NCI-H2081 (cell line): Measurements from ENCODE around the gene GAA.
A peak's percentile ranks its signal among the peaks of the same experiment; 100 is the strongest.
"Not testable (repeated sequence)": the region's sequence is repeated elsewhere in the genome, so short reads cannot be mapped to it uniquely, and the experiment has no call there.

Experiments
- DNase-seq, 2 experiments: peaks; one replicate each; lab custom pipeline; 2025; lab: John Stamatoyannopoulos, UW

Gene GAA

DNA sequence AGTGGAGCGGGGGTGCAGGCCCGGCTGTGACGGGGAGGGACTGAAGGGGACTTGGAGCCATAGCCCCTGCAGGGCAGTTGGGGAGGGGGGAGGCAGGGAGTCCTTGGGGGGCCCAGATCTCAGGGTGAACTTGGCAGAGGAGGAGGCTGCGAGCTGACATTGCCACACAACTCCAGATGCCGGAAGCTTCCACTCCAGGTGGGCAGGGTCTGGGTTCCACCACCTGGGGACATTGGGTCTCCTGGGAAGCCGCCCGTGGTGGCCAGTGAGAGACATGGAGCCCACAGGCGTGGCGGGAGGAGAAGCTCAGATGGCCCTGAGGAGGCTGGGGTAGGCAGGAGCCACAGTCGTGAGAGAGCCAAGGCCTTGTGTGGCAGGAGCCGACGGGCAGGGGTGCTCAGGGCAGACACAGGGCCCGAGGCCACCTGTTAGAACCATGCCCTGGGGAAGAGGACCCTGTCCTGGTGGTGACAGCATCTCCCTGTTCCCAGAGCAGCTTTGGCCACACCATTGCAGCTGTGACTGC is 18.2 kb upstream of the GAA start:
- no peak for DNase-seq

DNA sequence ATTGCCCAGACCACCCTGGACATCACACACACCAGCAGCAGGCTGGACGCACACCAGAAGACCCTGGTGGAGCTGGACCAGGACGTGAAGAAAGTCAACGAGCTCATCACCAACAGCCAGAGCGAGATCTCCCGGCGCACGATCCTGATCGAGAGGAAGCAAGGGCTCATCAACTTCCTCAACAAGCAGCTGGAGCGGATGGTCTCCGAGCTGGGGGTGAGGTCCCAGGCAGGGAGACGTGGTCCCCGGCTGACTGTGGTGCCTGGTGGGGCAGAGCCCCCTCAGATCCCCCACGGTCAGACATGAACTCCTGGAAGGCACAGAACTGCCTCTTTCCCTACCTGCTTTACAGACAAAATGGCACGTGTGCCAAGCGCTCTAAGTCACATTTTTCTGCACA is 16.6 kb upstream of the GAA start:
- DNase-seq, result no peak

GRCh38 chr17:80086081-80086480 is 15.3 kb upstream of the GAA start:
- DNase-seq, result peak; percentile 33 to 62

- no peak for DNase-seq
Observed at GRCh38 chr17:80086616-80087015, 14.8 kb upstream of the GAA start.

DNA sequence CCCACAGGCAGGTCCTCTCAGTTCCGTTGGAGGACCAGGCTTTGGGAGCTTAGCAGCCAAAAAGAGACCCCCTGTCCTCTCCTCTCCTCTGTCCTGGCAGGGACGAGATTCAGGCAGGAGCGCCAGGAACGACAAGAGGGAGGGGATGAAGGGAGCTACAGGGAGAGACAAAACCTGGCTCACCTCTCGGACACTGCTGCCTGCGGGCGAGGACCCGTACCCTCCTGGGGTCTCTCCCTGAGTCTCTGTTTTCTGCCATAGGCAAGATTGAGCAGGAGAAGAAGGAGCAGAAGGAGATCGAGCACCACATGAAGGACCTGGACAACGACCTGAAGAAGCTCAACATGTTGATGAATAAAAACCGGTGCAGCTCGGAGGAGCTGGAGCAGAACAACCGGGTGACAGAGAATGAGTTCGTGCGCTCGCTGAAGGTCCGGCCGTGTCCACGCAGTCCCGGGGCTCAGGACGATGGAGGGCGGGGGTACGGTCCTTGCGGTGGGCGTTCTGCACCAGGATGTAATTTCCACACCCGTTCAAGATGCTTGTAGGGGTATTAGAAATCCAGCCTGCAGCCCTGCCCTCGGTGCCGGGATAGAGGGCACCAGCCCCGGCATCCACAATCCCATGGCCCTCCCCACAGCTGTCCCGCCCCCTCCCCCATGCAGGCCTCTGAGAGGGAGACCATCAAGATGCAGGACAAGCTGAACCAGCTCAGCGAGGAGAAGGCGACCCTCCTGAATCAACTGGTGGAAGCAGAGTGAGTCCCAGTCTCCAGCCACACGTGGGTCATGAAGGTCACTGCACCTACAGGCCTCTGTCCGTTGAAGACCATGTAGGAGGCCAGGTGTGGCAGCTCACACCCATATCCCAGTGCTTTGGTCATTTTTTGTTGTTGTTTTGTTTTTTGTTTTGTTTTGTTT is 13.8 kb upstream of the GAA start:
- no peak for DNase-seq

DNA sequence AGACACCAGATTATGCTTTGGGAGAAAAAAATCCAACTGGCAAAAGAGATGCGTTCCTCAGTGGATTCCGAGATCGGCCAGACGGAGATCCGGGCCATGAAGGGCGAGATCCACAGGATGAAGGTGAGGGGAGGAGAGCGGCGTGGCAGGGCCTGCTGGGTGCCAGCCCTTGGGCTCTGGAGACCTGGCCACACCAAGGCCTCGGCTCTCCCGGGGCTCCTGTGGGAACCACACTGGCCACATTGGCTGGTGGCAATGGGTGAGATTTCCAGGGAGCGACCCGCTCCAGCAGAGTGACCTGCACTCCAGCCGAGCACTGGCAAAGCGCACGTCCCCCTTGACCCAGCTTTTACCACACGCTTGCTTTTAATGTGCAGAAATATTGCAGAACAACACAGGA is 11.6 kb upstream of the GAA start:
- DNase-seq, result no peak

GRCh38 chr17:80090164-80090563 is 11.2 kb upstream of the GAA start:
- not testable (repeated sequence) for DNase-seq

- no peak for DNase-seq
Observed at GRCh38 chr17:80091376-80091775, 10.0 kb upstream of the GAA start.

DNA sequence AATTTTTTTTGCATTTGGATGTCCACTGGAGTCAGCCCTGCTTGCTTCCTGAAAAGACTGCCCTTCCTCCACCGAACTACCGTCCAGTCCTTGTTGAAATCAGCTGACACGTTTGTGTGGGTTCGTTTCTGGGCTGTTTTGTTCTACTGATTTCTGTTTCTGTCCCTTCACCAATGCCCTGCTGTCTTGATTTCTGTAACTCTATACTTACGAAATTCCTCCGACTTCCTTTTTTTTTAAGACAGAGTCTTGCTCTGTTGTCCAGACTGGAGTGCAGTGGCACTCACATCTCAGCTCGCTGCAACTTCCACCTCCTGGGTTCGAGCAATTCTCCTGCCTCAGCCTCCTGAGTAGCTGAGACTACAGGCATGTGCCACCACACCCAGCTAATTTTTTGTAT is 8.4 kb upstream of the GAA start:
- no peak for DNase-seq

DNA sequence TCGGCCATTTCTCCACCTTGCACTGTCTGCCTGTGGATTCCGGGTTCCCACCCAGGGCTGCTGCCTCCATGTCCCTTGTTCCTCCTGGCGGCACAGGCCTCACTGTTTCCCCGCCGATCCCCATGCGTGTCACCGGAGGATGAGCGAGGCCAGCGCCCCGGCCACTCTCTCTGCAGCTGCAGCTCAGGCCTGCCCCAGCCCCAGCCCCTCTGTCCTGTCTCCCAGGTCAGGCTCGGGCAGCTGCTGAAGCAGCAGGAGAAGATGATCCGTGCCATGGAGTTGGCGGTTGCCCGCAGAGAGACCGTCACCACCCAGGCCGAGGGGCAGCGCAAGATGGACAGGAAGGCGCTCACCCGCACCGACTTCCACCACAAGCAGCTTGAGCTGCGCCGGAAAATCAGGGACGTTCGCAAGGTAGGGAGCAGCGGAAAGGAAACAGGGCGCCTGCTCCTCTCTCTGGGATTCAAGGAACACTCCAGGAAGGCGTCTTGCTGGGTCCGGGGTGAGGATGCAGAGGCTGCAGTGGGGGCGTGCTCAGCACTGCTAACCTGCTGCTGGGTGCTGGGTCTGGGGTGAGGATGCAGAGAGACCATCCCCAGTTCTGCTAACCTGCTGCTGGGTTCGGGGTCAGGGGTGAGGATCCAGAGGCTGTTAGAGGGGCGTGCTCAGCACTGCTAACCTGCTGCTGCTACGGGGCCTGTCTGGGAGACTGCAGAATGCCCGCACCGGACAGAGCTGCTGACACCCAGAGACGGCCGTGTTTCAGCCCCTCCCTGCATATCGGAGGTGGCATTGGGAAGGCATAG is 6.1 kb upstream of the GAA start:
- no peak for DNase-seq

DNA sequence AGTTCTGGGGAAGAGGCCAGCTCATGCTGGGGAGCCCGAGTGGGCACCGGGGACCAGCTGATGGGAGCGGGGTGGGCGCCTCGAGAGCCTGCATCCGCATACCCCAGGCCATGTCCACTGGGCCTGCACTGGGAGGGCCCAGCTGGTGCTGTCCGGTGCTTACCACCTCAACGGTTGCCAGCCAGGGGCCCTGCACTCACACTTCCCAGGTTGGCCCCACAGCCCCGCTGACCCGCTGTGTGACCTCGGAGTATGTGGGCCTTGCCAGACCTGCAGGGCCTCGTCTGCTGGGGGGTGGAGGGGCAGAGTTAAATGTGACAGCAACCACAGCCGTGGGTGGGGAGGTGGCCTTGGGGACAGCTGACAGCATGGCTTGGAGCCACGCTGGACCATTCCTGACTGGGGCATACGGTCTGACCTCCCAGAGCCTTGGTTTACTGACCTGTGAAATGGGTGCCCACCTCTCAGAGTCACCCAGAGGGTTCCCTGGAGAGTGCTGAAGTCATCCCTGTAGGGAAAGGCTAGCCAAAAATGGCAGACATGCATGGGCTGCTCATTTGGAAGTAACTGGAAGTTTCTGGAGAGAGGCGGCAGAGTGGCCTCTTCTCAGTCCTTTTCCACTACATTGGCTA is 5.4 kb upstream of the GAA start:
- DNase-seq, result no peak

- no peak for DNase-seq
Observed at GRCh38 chr17:80096561-80097021, 4.8 kb upstream of the GAA start.

- no peak for DNase-seq
Observed at GRCh38 chr17:80097127-80097621, 4.2 kb upstream of the GAA start.

- DNase-seq, result peak; percentile 15 to 49
Observed at GRCh38 chr17:80097844-80098691, 3.3 kb upstream of the GAA start.

GRCh38 chr17:80099291-80100034 is 1.9 kb upstream of the GAA start:
- no peak for DNase-seq

GRCh38 chr17:80100035-80100323 is 1.4 kb upstream of the GAA start:
- no peak for DNase-seq

- DNase-seq, result peak; percentile 10 to 26
Observed at GRCh38 chr17:80101946-80102663, 724 bp downstream of the GAA start.

DNA sequence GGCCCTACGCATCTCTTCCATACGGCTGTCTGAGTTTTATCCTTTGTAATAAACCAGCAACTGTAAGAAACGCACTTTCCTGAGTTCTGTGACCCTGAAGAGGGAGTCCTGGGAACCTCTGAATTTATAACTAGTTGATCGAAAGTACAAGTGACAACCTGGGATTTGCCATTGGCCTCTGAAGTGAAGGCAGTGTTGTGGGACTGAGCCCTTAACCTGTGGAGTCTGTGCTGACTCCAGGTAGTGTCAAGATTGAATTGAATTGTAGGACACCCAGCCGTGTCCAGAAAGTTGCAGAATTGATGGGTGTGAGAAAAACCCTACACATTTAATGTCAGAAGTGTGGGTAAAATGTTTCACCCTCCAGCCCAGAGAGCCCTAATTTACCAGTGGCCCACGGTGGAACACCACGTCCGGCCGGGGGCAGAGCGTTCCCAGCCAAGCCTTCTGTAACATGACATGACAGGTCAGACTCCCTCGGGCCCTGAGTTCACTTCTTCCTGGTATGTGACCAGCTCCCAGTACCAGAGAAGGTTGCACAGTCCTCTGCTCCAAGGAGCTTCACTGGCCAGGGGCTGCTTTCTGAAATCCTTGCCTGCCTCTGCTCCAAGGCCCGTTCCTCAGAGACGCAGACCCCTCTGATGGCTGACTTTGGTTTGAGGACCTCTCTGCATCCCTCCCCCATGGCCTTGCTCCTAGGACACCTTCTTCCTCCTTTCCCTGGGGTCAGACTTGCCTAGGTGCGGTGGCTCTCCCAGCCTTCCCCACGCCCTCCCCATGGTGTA is 1.5 kb downstream of the GAA start:
- no peak for DNase-seq

DNA sequence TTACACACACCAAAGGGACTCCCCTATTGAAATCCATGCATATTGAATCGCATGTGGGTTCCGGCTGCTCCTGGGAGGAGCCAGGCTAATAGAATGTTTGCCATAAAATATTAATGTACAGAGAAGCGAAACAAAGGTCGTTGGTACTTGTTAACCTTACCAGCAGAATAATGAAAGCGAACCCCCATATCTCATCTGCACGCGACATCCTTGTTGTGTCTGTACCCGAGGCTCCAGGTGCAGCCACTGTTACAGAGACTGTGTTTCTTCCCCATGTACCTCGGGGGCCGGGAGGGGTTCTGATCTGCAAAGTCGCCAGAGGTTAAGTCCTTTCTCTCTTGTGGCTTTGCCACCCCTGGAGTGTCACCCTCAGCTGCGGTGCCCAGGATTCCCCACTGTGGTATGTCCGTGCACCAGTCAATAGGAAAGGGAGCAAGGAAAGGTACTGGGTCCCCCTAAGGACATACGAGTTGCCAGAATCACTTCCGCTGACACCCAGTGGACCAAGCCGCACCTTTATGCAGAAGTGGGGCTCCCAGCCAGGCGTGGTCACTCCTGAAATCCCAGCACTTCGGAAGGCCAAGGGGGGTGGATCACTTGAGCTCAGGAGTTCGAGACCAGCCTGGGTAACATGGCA is 2.2 kb downstream of the GAA start:
- no peak for DNase-seq
